Peyer's patch (tissue), 4 donors: ENCODE data around the gene SLC7A11.

ENCODE experiments used
- POLR2A ChIP-seq, 2 donors: fragments of 450-650 bp; IDR thresholded peaks; one replicate each; pipeline ENCODE4 v1.5.1; 2017; ENCODE audit warnings: antibody characterized with exemption in 2 of 2, mild to moderate bottlenecking in 2 of 2, moderate library complexity in 2 of 2
- TF ChIP-seq, protein P1 (sequence below), 6 experiments: fragments of 450-650 bp in 4 of 6; fragments of 200-600 bp in 2 of 6; sonication (generic) in 1 of 6; IDR thresholded peaks; one replicate each; pipeline ENCODE4 v1.5.1; 2017 to 2019; ENCODE audit warnings: antibody characterized with exemption in 6 of 6, mild to moderate bottlenecking in 3 of 6, moderate library complexity in 1 of 6

DNA sequence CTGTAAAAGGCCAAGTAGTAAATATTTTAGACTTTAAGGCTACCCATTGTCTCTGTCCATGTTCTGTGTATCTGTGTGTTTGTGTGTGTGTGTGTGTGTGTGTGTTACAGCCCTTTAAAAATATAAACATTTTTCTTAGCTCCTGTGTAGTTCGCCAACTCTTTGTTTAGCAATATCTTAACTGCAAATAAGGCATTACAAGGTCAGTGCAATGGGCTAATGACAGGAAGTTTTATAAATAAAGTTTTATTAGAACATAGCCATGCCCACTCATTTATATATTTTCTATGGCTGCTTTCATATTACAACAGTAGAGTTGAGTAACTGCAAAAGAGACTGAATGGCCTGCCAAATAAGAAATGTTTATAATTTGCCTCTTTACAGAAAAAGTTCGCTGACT lies 5.9 kb upstream of the SLC7A11 start:
- TF ChIP-seq, protein P1, sequence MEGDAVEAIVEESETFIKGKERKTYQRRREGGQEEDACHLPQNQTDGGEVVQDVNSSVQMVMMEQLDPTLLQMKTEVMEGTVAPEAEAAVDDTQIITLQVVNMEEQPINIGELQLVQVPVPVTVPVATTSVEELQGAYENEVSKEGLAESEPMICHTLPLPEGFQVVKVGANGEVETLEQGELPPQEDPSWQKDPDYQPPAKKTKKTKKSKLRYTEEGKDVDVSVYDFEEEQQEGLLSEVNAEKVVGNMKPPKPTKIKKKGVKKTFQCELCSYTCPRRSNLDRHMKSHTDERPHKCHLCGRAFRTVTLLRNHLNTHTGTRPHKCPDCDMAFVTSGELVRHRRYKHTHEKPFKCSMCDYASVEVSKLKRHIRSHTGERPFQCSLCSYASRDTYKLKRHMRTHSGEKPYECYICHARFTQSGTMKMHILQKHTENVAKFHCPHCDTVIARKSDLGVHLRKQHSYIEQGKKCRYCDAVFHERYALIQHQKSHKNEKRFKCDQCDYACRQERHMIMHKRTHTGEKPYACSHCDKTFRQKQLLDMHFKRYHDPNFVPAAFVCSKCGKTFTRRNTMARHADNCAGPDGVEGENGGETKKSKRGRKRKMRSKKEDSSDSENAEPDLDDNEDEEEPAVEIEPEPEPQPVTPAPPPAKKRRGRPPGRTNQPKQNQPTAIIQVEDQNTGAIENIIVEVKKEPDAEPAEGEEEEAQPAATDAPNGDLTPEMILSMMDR (IDR thresholded peaks at IDR 0.05) = no peak
- no peak for TF ChIP-seq POLR2A (IDR thresholded peaks at IDR 0.05)
